H9 (cell line): ENCODE measurements around the gene GRID1. TPM values are rescaled to one million over a fixed set of nuclear protein-coding genes. Genes with fewer than 3 reads are reported as not detected.

Source experiments
- DNase-seq: peaks from one replicate; pipeline ENCODE4 v3.0.0-alpha.2; 2017
- H2AFZ ChIP-seq: one replicate; pipeline ENCODE4 v1.6.1; 2013; ENCODE audit warnings: mild to moderate bottlenecking, low read length, control low read depth, moderate library complexity
- H2AK5ac ChIP-seq: 2 replicates; pipeline ENCODE4 v1.6.1; 2013; ENCODE audit warnings: low read length, control low read depth, mixed read lengths; ENCODE audit not compliant: insufficient read length
- H2BK120ac ChIP-seq: one replicate; pipeline ENCODE4 v1.6.1; 2013; ENCODE audit warnings: low read depth, mild to moderate bottlenecking, low read length, control low read depth, inconsistent platforms; ENCODE audit not compliant: poor library complexity, severe bottlenecking
- H2BK12ac ChIP-seq: 2 replicates; pipeline ENCODE4 v1.6.1; 2013; ENCODE audit warnings: low read length, control low read depth, mixed read lengths, low read depth; ENCODE audit not compliant: insufficient read length
- H2BK15ac ChIP-seq: 2 replicates; pipeline ENCODE4 v1.6.1; 2013; ENCODE audit warnings: low read depth, low read length, control low read depth
- H2BK20ac ChIP-seq: one replicate; pipeline ENCODE4 v1.6.1; 2013; ENCODE audit warnings: low read depth, mild to moderate bottlenecking, low read length, control low read depth, inconsistent platforms; ENCODE audit not compliant: poor library complexity, severe bottlenecking
- H2BK5ac ChIP-seq: 2 replicates; pipeline ENCODE4 v1.6.1; 2013; ENCODE audit warnings: low read length, control low read depth, mixed read lengths; ENCODE audit not compliant: insufficient read length
- H3K14ac ChIP-seq: 2 replicates; pipeline ENCODE4 v1.6.1; 2013; ENCODE audit warnings: low read length, control low read depth; ENCODE audit not compliant: insufficient read depth
- H3K18ac ChIP-seq: 2 replicates; pipeline ENCODE4 v1.6.1; 2013; ENCODE audit warnings: low read depth, mild to moderate bottlenecking, mixed read lengths, low read length, control low read depth; ENCODE audit not compliant: insufficient read length
- H3K23ac ChIP-seq: 2 replicates; pipeline ENCODE4 v1.6.1; 2013; ENCODE audit warnings: low read length, control low read depth, mixed read lengths, low read depth; ENCODE audit not compliant: insufficient read length
- H3K23me2 ChIP-seq: 2 replicates; pipeline ENCODE4 v1.6.1; 2013; ENCODE audit warnings: low read depth, mild to moderate bottlenecking, mixed read lengths, low read length, control low read depth; ENCODE audit not compliant: insufficient read length, poor library complexity, severe bottlenecking
- H3K27ac ChIP-seq: 2 replicates; pipeline ENCODE4 v1.5.1; 2013; ENCODE audit warnings: low read length, control low read depth, mixed read lengths, low read depth; ENCODE audit not compliant: insufficient read length
- H3K27me3 ChIP-seq: 2 replicates; pipeline ENCODE4 v1.6.1; 2013; ENCODE audit warnings: low read length, control low read depth, inconsistent platforms; ENCODE audit not compliant: insufficient read depth
- H3K4ac ChIP-seq: 2 replicates; pipeline ENCODE4 v1.6.1; 2013; ENCODE audit warnings: low read depth, mild to moderate bottlenecking, control low read depth, inconsistent platforms, low read length, moderate library complexity
- H3K4me1 ChIP-seq: 2 replicates; pipeline ENCODE4 v1.6.1; 2013; ENCODE audit warnings: low read length, control low read depth, inconsistent platforms; ENCODE audit not compliant: insufficient read depth
- H3K4me2 ChIP-seq: 2 replicates; pipeline ENCODE4 v1.6.1; 2013; ENCODE audit warnings: low read length, control low read depth, mixed read lengths; ENCODE audit not compliant: insufficient read length, insufficient read depth
- H3K56ac ChIP-seq: 2 replicates; pipeline ENCODE4 v1.6.1; 2013; ENCODE audit warnings: low read depth, mild to moderate bottlenecking, mixed read lengths, low read length, control low read depth; ENCODE audit not compliant: insufficient read length
- H3K79me1 ChIP-seq: 2 replicates; pipeline ENCODE4 v1.6.1; 2013; ENCODE audit warnings: low read depth, mild to moderate bottlenecking, moderate library complexity, low read length, control low read depth, inconsistent platforms; ENCODE audit not compliant: insufficient read depth, poor library complexity, severe bottlenecking
- H3K79me2 ChIP-seq: 2 replicates; pipeline ENCODE4 v1.6.1; 2013; ENCODE audit warnings: low read length, control low read depth, inconsistent platforms; ENCODE audit not compliant: insufficient read depth
- H3K9ac ChIP-seq: 2 replicates; pipeline ENCODE4 v1.6.1; 2013; ENCODE audit warnings: low read length, control low read depth, mixed read lengths; ENCODE audit not compliant: insufficient read length; ENCODE audit errors: extremely low read depth
- H3K9me3 ChIP-seq: one replicate; pipeline ENCODE4 v1.6.1; 2013; ENCODE audit warnings: low read depth, low read length, inconsistent platforms; ENCODE audit not compliant: control insufficient read depth
- H3T11ph ChIP-seq: one replicate; pipeline ENCODE4 v1.6.1; 2013; ENCODE audit warnings: mild to moderate bottlenecking, low read length, control low read depth, inconsistent platforms
- H4K20me1 ChIP-seq: one replicate; pipeline ENCODE4 v1.6.1; 2013; ENCODE audit not compliant: control insufficient read depth, insufficient read length, insufficient read depth
- H4K5ac ChIP-seq: 2 replicates; pipeline ENCODE4 v1.6.1; 2013; ENCODE audit warnings: low read depth, mild to moderate bottlenecking, mixed read lengths, low read length, control low read depth; ENCODE audit not compliant: insufficient read length
- H4K8ac ChIP-seq: replicated peaks from 2 replicates; pipeline ENCODE4 v1.6.1; 2013; ENCODE audit warnings: low read length, control low read depth, mixed read lengths, low read depth; ENCODE audit not compliant: insufficient read length
- H4K91ac ChIP-seq: 2 replicates; pipeline ENCODE4 v1.6.1; 2013; ENCODE audit warnings: low read depth, mild to moderate bottlenecking, moderate library complexity, mixed read lengths, low read length, control low read depth; ENCODE audit not compliant: insufficient read length
- H3K27ac Mint-ChIP-seq, 3 experiments: 2 replicates in 2 of 3; 3 replicates in 1 of 3; pipeline ENCODE4 v1.8.0; 2020 to 2021; ENCODE audit warnings: mixed read lengths in 3 of 3, mild to moderate bottlenecking in 1 of 3, moderate library complexity in 1 of 3
- H3K27me3 Mint-ChIP-seq: 2 replicates; pipeline ENCODE4 v1.8.0; 2021; ENCODE audit warnings: low read depth, mild to moderate bottlenecking, moderate library complexity, mixed read lengths
- H3K36me3 Mint-ChIP-seq, 3 experiments: 2 replicates in 2 of 3; 3 replicates in 1 of 3; pipeline ENCODE4 v1.8.0; 2020 to 2021; ENCODE audit warnings: low read depth in 3 of 3, mixed read lengths in 3 of 3; ENCODE audit not compliant: insufficient read depth in 1 of 3
- H3K4me1 Mint-ChIP-seq, 2 experiments: 2 replicates each; pipeline ENCODE4 v1.8.0; 2020; ENCODE audit warnings: mixed read lengths in 2 of 2
- H3K4me3 Mint-ChIP-seq, 2 experiments: 2 replicates in 1 of 2; 3 replicates in 1 of 2; pipeline ENCODE4 v1.8.0; 2020 to 2021; ENCODE audit warnings: mild to moderate bottlenecking in 2 of 2, mixed read lengths in 2 of 2, moderate library complexity in 1 of 2
- H3K9me3 Mint-ChIP-seq, 2 experiments: 2 replicates in 1 of 2; 3 replicates in 1 of 2; pipeline ENCODE4 v1.8.0; 2020; ENCODE audit warnings: mild to moderate bottlenecking in 2 of 2, mixed read lengths in 2 of 2, moderate library complexity in 1 of 2
- CTCF ChIP-seq: fragments of 200-600 bp; sonication (generic); conservative IDR thresholded peaks from 3 replicates; pipeline ENCODE4 v1.8.0; 2021; ENCODE audit warnings: antibody characterized with exemption, mild to moderate bottlenecking
- WGBS: extraction: QIAGEN DNeasy Blood & Tissue Kit; methylation state at CpG from one replicate; pipeline ENCODE4 v1.1.7; 2013; ENCODE audit warnings: missing lambda C conversion rate, low lambda C conversion rate, mixed read lengths; ENCODE audit not compliant: insufficient read length; ENCODE audit errors: extremely low coverage; 5-methylcytosine and 5-hydroxymethylcytosine counted together
- total RNA-seq: library from RNA; stranded (reverse); gene quantifications from 2 replicates; pipeline ENCODE4 v1.2.1, GENCODE V29; 2021

GRID1 gene
- total RNA-seq, 1 experiment from 2014 or later, result 0.35 TPM

- H3K79me1 ChIP-seq, result no peaks in the 10 kb centered on the region
- H4K5ac ChIP-seq, result no peak overlapping the region
- no peak overlapping the region for H3K18ac ChIP-seq
- no peak overlapping the region for H3K56ac ChIP-seq
- H3K14ac ChIP-seq, result no peak overlapping the region
- Mint-ChIP-seq H3K36me3 (peaks cover 0 to 13% (median 4%) of the 10 kb centered on the region in 3 experiments; a peak in 4 of 7 replicates), H3K4me1 (peaks cover 24 to 27% of the 10 kb centered on the region in 2 experiments), H3K27ac (no peak overlapping the region), H3K9me3 (peaks cover 0 to 6% of the 10 kb centered on the region in 2 experiments; a peak in 3 of 5 replicates), H3K4me3 (no peak overlapping the region), H3K27me3 (peaks cover 25% of the 10 kb centered on the region)
- H2BK12ac ChIP-seq, result no peak overlapping the region
- H3K9me3 ChIP-seq, result no peaks in the 10 kb centered on the region
- WGBS, result no CpG with 5 or more reads among the region's 6 CpGs
- no peak overlapping the region for H2AFZ ChIP-seq
- no peaks in the 10 kb centered on the region for H3K23me2 ChIP-seq
- H3K4me1 ChIP-seq, result peaks cover 6% of the 10 kb centered on the region; the same call in 1 of the 2 replicates
- H4K91ac ChIP-seq, result no peak overlapping the region
- H3K23ac ChIP-seq, result no peak overlapping the region
- no peak overlapping the region for H2BK5ac ChIP-seq
- no peak overlapping the region for H3K9ac ChIP-seq
- H3K4me2 ChIP-seq, result no peak overlapping the region
- no peak overlapping the region for H2BK120ac ChIP-seq
- H2AK5ac ChIP-seq, result no peak overlapping the region
- H3K4ac ChIP-seq, result no peak overlapping the region
- H4K20me1 ChIP-seq, result no peaks in the 10 kb centered on the region
- H3T11ph ChIP-seq, result no peak overlapping the region
- TF ChIP-seq CTCF, result no peak
- H2BK15ac ChIP-seq, result no peak overlapping the region
- DNase-seq, result no peak
- no peaks in the 10 kb centered on the region for H3K79me2 ChIP-seq
- no peak overlapping the region for H3K27ac ChIP-seq
- H3K27me3 ChIP-seq, result no peaks in the 10 kb centered on the region
- no peak overlapping the region for H4K8ac ChIP-seq
- H2BK20ac ChIP-seq, result no peak overlapping the region
Measured at GRCh38 chr10:85666987-85667386, 699.6 kb downstream of the GRID1 start.
